Medulla oblongata (tissue), 1 donor: ENCODE data around the gene KRTAP4-12.
"Not testable (repeated sequence)": the region's sequence is repeated elsewhere in the genome, so short reads cannot be mapped to it uniquely, and the experiment has no call there.

Experiments used
- DNase-seq: peaks from one replicate; pipeline ENCODE4 v3.0.0-alpha.2; 2015; ENCODE audit errors: extremely low spot score

The KRTAP4-12 gene

DNA sequence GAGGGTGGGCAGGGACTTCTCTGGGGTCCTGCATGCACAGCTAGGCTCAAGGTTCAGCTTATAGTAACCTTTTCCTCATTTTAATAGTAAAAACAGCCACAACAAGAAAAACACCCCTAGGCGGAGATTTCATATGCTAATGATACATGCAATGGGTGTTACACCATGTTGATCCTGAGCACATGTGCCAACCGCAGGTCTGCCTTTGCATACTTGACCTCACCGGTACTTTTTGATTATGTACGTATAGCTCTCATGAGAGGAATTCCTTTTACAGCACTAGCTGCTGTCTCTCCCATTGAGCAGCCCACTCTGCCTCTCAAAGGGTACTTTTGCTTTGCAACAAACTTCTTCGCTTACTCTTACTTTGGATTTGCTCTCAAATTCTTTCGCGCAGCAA, 27.9 kb downstream of the KRTAP4-12 start:
- DNase-seq = no peak

DNA sequence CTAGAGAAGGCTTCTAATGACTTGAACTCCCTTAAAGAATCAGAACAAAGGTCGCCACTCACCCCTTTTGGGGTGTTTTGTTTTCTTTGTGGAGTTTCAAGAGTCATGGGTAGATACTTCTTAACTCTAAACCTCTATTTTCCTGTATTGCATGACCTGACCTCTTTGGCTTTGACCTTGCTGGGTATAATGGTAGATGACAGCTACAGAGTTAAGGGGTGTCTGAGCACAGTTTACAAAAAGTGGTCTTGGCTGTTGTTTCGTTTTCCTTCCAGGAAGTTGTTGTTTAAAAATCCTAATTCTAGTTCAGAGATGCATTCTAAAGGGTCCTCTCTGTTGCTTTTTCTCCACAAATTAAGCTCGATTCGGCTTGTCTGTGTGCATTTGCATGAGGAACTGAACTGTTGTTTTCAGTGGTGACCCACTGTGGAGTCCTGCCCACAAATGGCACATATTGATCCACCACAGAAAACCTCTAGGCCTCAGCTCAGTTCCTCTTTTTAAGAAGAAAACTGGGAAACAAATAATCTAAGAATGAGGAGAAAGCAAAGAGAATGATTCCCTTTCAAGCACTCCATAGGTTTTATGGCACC, 35.1 kb downstream of the KRTAP4-12 start:
- not testable (repeated sequence) for DNase-seq

DNA sequence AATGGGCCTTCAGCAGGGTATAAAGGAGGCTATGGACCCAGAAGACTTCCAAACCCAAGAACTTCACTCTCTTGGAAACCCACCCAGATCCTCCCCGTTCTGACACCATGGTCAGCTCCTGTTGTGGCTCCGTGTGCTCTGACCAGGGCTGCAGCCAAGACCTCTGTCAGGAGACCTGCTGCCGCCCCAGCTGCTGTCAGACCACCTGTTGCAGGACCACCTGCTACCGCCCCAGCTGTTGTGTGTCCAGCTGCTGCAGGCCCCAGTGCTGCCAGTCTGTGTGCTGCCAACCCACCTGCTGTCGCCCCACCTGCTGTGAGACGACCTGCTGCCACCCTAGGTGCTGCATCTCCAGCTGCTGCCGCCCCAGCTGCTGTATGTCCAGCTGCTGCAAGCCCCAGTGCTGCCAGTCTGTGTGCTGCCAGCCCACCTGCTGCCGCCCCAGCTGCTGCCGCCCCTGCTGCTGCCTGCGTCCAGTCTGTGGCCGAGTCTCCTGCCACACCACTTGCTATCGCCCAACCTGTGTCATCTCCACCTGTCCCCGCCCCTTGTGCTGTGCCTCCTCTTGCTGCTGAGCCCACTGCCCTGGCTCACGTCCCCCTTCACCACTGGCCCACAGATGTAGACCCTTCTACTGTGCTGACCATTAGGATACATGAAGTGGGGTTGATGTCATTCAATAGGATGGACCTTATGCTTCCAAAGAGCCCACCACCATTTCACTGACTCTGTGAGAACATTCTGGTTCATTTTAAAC, 39.7 kb downstream of the KRTAP4-12 start, which contains the start of gene KRTAP4-7:
KRTAP4-7 (plus strand) TSS at position 51 of the 757 bp plus-strand sequence; CDS start at position 108, 57 bp downstream.
- DNase-seq = not testable (repeated sequence)

DNA sequence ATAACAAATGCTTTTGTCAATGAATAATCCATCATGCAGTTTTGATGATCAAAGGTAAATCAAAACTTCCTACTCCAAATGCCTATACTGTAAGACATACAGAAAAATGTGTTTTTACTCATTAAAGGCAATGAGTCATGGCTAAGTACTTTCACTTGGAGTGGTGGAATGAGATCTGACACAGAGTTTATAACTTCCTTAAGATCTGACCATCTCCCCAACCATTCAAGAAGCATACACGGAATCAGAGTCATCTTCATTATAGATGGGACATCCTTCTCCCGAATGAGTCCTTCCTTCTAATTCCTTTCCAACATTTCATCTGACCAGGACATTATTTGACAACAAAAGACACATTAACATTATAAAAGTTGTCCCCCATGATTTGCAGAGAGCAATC, 40.6 kb downstream of the KRTAP4-12 start:
- not testable (repeated sequence) for DNase-seq

DNA sequence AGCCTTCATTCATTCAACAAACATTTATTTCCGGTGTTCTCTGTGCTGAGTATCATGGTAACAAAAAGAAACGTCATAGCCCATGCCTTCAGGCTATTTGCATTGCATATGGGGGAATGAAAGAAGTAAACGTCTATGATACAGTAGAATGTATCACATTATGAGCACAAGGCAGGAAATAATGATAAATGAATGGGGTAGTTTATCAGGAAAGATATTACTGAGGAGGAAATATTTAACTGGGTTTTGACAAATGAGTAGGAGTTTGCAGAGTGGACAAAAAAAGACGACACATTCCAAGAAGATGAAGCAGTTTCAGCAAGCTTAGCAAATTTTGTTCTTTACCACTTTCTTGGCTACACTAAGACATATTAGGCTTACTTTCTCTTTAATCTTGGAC, 41.4 kb downstream of the KRTAP4-12 start:
- no peak for DNase-seq

DNA sequence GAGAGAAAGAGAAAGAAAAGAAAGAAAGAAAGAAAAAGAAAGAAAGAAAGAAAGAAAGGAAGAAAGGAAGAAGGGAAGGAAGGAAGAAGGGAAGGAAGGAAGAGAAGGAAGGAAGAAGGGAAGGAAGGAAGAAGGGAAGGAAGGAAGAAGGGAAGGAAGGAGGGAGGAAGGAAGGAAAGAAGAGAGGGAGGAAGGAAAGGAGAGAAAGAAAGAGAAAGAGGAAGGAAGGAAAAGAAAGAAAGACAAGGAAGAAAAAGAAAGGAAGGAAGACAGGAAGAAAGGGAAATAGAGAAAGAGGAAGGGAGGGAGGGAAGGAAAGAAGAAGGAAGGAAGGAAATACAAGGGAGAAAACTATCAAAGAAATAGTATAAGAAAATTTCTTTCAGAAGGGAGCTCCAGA, 47.2 kb downstream of the KRTAP4-12 start:
- DNase-seq = no peak

DNA sequence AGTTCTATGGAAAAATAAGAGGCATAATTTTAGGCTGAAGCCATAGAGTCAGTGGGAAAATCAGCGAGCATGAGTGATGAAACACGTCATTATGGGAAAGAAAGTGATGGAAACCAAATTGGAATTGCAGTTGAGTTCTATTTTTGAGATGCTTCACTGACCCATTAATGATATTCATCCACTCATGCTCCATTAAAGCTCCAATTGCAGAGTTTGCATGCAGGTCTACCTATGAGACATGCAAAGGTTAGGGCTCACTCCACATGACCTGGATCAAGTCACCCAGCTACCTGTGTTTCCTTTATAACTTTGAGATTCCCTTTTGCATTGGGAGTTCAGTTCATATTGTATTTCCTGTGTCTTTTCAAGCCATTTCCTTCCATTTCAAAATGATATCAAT, 50.3 kb downstream of the KRTAP4-12 start:
- DNase-seq = no peak
